PC-3 (cell line): ENCODE data around the gene LSM3.

Experiments
- EZH2 ChIP-seq: fragments of 300-600 bp; sonication (generic); IDR thresholded peaks from one replicate; pipeline ENCODE4 v1.6.1; 2017; ENCODE audit warnings: antibody characterized with exemption, mild to moderate bottlenecking, low read length; ENCODE audit not compliant: unreplicated experiment
- EZH2phosphoT487 ChIP-seq: fragments of 300-600 bp; sonication (generic); IDR thresholded peaks from 2 replicates; pipeline ENCODE4 v1.6.1; 2018; ENCODE audit warnings: mild to moderate bottlenecking, antibody characterized with exemption, low read length, borderline replicate concordance
- TF ChIP-seq, protein P1 (sequence below): fragments of 300-600 bp; sonication (generic); conservative IDR thresholded peaks from 2 replicates; pipeline ENCODE4 v1.5.1; 2017; ENCODE audit warnings: antibody characterized with exemption, low read depth, mild to moderate bottlenecking, low read length

GRCh38 chr3:14204515-14205284 lies 26.1 kb downstream of the LSM3 start:
- TF ChIP-seq, protein P1, sequence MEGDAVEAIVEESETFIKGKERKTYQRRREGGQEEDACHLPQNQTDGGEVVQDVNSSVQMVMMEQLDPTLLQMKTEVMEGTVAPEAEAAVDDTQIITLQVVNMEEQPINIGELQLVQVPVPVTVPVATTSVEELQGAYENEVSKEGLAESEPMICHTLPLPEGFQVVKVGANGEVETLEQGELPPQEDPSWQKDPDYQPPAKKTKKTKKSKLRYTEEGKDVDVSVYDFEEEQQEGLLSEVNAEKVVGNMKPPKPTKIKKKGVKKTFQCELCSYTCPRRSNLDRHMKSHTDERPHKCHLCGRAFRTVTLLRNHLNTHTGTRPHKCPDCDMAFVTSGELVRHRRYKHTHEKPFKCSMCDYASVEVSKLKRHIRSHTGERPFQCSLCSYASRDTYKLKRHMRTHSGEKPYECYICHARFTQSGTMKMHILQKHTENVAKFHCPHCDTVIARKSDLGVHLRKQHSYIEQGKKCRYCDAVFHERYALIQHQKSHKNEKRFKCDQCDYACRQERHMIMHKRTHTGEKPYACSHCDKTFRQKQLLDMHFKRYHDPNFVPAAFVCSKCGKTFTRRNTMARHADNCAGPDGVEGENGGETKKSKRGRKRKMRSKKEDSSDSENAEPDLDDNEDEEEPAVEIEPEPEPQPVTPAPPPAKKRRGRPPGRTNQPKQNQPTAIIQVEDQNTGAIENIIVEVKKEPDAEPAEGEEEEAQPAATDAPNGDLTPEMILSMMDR, result no peak
- TF ChIP-seq EZH2 (no peak), EZH2phosphoT487 (no peak)
